ENCODE data around the gene AFTPH.

DNA sequence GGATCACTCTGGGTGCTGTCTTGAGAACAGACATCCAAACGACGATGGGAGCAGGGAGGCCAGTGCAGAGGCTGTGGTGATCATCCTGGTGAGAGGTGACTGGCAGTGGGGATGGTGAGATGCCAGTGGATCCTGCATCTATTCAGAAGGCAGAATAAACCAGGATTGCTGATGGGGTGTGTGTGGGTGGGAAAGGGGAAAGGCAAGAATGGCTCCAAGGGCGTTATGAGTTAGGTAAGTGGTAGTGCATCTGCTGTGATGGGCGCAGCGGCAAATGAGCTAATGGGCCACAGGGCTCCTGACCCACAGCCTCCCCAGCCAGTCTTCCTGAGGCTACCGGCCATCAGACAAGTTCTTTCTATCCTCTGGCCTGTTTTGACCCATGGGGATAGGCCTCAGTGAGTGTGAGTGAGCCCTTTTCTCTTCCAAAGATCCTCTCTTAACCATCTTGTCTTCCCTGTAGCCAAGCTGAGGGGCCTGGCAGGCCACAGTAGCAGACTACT, 100.0 kb downstream of the AFTPH start:
- TF ChIP-seq, protein P1, sequence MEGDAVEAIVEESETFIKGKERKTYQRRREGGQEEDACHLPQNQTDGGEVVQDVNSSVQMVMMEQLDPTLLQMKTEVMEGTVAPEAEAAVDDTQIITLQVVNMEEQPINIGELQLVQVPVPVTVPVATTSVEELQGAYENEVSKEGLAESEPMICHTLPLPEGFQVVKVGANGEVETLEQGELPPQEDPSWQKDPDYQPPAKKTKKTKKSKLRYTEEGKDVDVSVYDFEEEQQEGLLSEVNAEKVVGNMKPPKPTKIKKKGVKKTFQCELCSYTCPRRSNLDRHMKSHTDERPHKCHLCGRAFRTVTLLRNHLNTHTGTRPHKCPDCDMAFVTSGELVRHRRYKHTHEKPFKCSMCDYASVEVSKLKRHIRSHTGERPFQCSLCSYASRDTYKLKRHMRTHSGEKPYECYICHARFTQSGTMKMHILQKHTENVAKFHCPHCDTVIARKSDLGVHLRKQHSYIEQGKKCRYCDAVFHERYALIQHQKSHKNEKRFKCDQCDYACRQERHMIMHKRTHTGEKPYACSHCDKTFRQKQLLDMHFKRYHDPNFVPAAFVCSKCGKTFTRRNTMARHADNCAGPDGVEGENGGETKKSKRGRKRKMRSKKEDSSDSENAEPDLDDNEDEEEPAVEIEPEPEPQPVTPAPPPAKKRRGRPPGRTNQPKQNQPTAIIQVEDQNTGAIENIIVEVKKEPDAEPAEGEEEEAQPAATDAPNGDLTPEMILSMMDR (IDR thresholded peaks at IDR 0.05): no peak
- TF ChIP-seq POLR2AphosphoS5 (IDR thresholded peaks at IDR 0.05): no peak
- TF ChIP-seq POLR2A (IDR thresholded peaks at IDR 0.05): no peak
- no peak for TF ChIP-seq EP300 (IDR thresholded peaks at IDR 0.05)
